ENCODE measurements around the gene TTLL5.
"Not testable (repeated sequence)": the region's sequence is repeated elsewhere in the genome, so short reads cannot be mapped to it uniquely, and the experiment has no call there.

The TTLL5 gene

GRCh38 chr14:75920421-75920820 is 259.4 kb downstream of the TTLL5 start:
- DNase-seq, result not testable (repeated sequence)

GRCh38 chr14:75925141-75925840 is 264.2 kb downstream of the TTLL5 start:
- not testable (repeated sequence) for DNase-seq

DNA sequence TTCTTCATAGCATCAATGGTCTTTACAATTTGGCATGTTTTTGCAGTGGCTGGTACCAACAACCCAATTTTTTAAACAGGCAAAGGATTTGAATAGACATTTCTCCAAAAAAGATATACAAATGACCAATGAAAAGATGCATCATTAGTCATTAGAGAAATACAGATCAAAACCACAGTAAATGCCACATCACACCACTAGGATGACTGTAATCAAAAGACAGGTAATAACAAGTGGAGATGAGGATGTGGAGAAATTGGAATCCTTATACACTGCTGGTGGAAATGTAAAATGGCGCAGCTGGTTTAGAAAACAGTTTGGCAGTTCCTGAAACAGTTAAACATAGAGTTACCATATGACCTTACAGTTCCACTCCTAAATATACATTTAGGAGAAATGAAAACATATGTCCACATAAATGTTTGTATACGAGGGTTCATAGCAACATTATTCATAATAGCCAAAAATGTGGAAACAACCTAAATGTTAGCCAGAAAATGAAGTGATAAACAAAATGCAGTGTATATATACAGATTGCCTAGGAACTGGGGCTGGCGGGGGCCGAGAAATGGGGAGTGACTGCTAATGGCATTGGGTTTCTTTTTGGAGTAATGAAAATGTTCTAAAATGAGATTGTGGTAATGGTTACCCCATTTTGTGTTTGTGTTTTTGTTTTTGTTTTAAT is 265.5 kb downstream of the TTLL5 start:
- no peak for DNase-seq

DNA sequence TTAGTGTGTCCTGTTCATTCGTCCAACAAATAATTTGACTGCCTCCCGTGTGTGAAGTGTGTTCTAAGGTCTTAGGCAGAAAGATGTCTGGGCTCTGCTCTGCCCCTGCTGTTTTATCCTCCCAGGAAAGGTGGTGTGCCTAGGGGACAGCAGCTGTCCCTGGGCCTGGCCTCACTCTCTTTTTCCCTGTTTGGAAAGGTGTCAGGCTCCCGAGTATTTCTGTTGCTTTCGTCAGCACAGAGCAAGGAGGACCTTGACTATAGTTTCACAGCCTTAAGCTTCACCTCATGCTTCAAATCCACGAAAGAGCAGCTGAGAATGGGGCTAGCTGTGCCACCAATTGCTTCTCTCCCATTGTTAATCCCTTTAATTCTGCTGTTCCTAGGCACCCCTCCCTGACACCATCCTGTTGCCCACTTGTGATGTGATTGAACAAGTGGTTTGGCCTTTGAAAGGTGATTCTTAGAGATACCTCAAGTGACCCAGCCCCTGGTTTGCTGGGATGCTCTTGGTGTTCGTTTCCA is 266.6 kb downstream of the TTLL5 start:
- DNase-seq, result no peak

DNA sequence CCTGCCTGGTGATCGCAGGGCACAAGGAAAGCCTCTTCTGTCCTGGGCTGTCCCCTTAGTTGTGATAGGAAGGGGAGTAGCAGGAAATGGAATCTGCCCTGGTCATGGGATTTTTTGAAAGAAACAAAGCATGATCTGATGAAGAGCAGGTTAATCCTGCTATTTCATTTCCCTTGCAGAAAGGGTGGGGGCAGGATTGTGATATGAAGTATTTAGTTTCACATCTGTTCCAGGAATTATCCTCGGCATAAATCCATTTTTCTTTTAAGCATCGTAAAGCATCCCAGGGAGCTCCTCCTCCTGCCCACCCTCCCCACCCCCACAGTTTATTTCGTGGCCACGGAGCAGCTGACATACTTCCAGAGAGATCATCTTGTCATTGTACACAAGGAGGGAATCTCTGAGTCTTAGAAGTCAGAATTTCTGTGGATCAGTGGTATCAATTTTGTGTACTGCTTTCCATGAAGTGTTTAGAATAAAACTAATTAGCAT is 267.7 kb downstream of the TTLL5 start:
- no peak for DNase-seq

GRCh38 chr14:75933712-75934296 is 272.8 kb downstream of the TTLL5 start:
- DNase-seq, result no peak

DNA sequence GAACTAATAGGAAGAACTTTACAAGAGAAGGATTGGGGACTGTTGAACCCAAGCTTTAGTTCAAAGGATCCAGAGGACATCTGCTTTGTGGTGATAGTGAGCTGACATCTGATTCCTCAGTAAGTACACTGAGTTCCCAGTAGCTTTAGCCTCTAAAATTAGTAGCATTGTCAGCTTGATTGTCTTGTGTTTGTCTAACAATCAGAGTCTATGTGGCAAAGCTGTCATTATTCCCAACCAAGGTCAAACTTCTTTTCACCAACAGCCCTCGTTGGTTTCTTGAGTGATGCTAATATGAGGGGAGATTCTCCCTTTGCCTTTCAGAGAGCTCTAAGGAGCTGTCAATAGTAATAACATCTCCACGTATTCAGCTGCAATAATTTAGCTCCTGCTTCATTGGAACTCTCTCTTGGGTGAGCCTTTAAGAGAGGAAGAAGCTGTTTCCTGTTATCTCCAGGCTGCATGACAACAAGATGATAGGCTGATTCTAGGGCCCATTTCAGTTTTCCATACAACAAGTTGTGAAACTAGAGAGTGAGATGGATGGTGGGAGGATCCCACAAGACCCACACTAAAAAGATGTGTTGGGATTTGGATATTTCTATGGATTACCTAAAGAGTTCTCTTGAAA is 274.1 kb downstream of the TTLL5 start:
- DNase-seq, result no peak

DNA sequence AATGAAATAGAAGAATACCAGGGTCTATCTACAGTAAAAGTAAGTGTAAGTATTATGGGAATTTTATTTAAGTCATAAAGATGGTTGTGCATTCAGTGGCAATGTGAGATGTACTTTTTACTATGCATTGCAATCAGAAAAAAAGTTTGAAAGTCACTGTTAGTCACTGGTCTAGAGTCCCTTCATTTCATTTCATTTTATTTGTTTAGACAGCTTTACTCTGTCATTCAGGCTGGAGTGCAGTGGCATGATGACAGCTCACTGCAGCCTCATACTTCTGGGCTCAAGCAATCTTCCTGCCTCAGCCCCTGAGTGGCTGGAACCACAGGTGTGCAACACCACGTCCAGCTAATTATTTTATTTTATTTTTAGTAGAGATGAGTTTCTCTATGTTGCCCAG is 278.2 kb downstream of the TTLL5 start:
- DNase-seq, result no peak

- no peak for DNase-seq
Observed at GRCh38 chr14:75941030-75941429, 280.0 kb downstream of the TTLL5 start.

DNA sequence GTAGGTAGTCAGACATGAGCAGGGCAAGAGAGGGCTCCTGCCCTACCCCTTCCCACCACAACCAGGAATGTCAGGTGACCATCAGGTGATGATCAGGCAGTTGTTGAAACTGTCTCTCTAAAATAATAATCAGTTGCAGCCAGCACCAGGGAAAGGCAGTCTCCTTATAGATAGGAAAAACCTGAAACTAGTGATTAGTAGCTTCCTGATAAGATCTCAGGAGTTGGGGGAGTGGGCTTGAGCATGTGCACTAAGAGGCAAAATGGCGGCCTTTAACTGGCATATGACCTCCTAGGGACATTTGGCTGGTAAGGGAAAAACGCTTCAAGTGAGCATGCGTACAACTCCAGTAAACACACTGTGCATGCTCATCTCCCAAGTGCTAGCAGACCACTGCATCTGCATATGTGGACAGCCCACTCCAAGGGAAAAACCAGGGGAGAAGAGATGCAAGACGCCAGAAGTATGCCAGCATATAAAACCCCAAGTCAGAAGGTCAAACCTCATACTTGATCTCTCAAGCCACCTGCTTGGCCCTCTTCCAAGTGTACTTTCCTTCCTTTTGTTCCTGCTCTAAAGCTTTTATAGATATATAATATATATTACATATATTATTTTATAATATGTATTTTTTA is 283.7 kb downstream of the TTLL5 start:
- DNase-seq, result no peak

GRCh38 chr14:75946785-75947184 is 285.7 kb downstream of the TTLL5 start:
- no peak for DNase-seq

GRCh38 chr14:75952489-75952888 is 291.4 kb downstream of the TTLL5 start:
- no peak for DNase-seq

- DNase-seq, result no peak
Observed at GRCh38 chr14:75959031-75959430, 298.0 kb downstream of the TTLL5 start.

- no peak for DNase-seq
Observed at GRCh38 chr14:75960231-75960630, 299.2 kb downstream of the TTLL5 start.

DNA sequence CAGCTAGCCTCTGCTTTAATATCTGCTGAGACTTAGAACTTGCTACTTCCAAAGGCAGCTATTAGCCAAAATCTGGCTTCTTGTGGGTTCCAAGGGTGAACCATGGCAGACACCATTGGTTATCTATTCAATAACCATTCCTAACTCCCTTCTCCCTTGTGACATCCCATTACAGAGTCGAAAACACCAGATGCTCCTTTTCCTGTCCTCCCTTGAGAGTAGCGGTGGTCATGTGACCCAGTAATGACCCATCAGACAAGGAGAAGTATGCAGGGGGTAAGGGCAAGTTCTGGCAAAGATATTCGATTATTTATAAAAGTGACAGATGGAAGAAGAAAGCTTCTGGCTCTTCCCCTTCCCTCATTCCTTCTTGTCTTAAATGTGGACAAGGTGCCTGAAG is 300.6 kb downstream of the TTLL5 start:
- DNase-seq, result no peak

GRCh38 chr14:75967866-75968265 is 306.8 kb downstream of the TTLL5 start:
- DNase-seq, result no peak

- DNase-seq, result no peak
Observed at GRCh38 chr14:75968456-75968855, 307.4 kb downstream of the TTLL5 start.

- no peak for DNase-seq
Observed at GRCh38 chr14:75969126-75969525, 308.1 kb downstream of the TTLL5 start.

GRCh38 chr14:75969891-75970290 is 308.8 kb downstream of the TTLL5 start:
- DNase-seq, result no peak

GRCh38 chr14:75970989-75971388 is 309.9 kb downstream of the TTLL5 start:
- DNase-seq, result no peak

- no peak for DNase-seq
Observed at GRCh38 chr14:75971509-75971908, 310.5 kb downstream of the TTLL5 start.

- DNase-seq, result no peak
Observed at GRCh38 chr14:75972801-75973421, 311.9 kb downstream of the TTLL5 start.
